GM18498 (cell line): ENCODE measurements around the gene HAO1.
A peak's percentile ranks its signal among the peaks of the same experiment; 100 is the strongest.
"Not testable (repeated sequence)": the region's sequence is repeated elsewhere in the genome, so short reads cannot be mapped to it uniquely, and the experiment has no call there.

Source experiments
- ATAC-seq: cut with Tn5 transposase; IDR thresholded peaks from one replicate; pipeline ENCODE4 v1.9.1; 2021; ENCODE audit warnings: mild to moderate bottlenecking, moderate library complexity; ENCODE audit not compliant: unreplicated experiment

The HAO1 gene

GRCh38 chr20:7940341-7940740 lies at the start of gene HAO1:
Gene HAO1 (minus strand): TSS chr20:7940458. CDS start chr20:7940422, 36 bp downstream.
- ATAC-seq = no peak

- ATAC-seq = no peak
Measured at GRCh38 chr20:7989379-7989778, 49.1 kb upstream of the HAO1 start.

GRCh38 chr20:7985916-7986315 lies 45.7 kb upstream of the HAO1 start:
- ATAC-seq = no peak

GRCh38 chr20:7984192-7984591 lies 43.9 kb upstream of the HAO1 start:
- no peak for ATAC-seq

GRCh38 chr20:7981374-7981773 lies 41.1 kb upstream of the HAO1 start:
- ATAC-seq = no peak

GRCh38 chr20:7980332-7981046 lies 40.2 kb upstream of the HAO1 start:
- peak; percentile 83 for ATAC-seq

- ATAC-seq = no peak
Measured at GRCh38 chr20:7977709-7978108, 37.5 kb upstream of the HAO1 start.

- no peak for ATAC-seq
Measured at GRCh38 chr20:7975851-7976414, 35.7 kb upstream of the HAO1 start.

GRCh38 chr20:7974785-7975435 lies 34.7 kb upstream of the HAO1 start:
- ATAC-seq = no peak

- no peak for ATAC-seq
Measured at GRCh38 chr20:7971536-7972280, 31.4 kb upstream of the HAO1 start.

- ATAC-seq = no peak
Measured at GRCh38 chr20:7967199-7967844, 27.1 kb upstream of the HAO1 start.

- no peak for ATAC-seq
Measured at GRCh38 chr20:7966176-7966575, 25.9 kb upstream of the HAO1 start.

- ATAC-seq = no peak
Measured at GRCh38 chr20:7959484-7959883, 19.2 kb upstream of the HAO1 start.

GRCh38 chr20:7956561-7956960 lies 16.3 kb upstream of the HAO1 start:
- ATAC-seq = not testable (repeated sequence)

- no peak for ATAC-seq
Measured at GRCh38 chr20:7950387-7950786, 10.1 kb upstream of the HAO1 start.

- no peak for ATAC-seq
Measured at GRCh38 chr20:7943891-7944290, 3.6 kb upstream of the HAO1 start.

GRCh38 chr20:7939663-7940062 lies 595 bp downstream of the HAO1 start:
- ATAC-seq = no peak

- no peak for ATAC-seq
Measured at GRCh38 chr20:7938058-7938457, 2.2 kb downstream of the HAO1 start.

GRCh38 chr20:7937328-7937727 lies 2.9 kb downstream of the HAO1 start:
- ATAC-seq = no peak

GRCh38 chr20:7935027-7935551 lies 5.2 kb downstream of the HAO1 start:
- ATAC-seq = peak; percentile 73

- ATAC-seq = no peak
Measured at GRCh38 chr20:7933346-7933745, 6.9 kb downstream of the HAO1 start.
